ENCODE results near the gene PDE4D.

PDE4D gene

GRCh38 chr5:59090323-59090722 lies 803.2 kb downstream of the PDE4D start:
- in situ Hi-C loops (cut with HindIII; ENCODE audit: low sequenced_read_pairs) = no loop called here
- TF ChIP-seq, protein P1, sequence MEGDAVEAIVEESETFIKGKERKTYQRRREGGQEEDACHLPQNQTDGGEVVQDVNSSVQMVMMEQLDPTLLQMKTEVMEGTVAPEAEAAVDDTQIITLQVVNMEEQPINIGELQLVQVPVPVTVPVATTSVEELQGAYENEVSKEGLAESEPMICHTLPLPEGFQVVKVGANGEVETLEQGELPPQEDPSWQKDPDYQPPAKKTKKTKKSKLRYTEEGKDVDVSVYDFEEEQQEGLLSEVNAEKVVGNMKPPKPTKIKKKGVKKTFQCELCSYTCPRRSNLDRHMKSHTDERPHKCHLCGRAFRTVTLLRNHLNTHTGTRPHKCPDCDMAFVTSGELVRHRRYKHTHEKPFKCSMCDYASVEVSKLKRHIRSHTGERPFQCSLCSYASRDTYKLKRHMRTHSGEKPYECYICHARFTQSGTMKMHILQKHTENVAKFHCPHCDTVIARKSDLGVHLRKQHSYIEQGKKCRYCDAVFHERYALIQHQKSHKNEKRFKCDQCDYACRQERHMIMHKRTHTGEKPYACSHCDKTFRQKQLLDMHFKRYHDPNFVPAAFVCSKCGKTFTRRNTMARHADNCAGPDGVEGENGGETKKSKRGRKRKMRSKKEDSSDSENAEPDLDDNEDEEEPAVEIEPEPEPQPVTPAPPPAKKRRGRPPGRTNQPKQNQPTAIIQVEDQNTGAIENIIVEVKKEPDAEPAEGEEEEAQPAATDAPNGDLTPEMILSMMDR (IDR thresholded peaks at IDR 0.05; ENCODE audit: low read depth, low read length) = no peak
- no peak overlapping the region for H3K4me3 ChIP-seq (ENCODE audit: low read depth, low read length)
- DNase-seq (ENCODE audit: low read depth, low spot score) = no peak

DNA sequence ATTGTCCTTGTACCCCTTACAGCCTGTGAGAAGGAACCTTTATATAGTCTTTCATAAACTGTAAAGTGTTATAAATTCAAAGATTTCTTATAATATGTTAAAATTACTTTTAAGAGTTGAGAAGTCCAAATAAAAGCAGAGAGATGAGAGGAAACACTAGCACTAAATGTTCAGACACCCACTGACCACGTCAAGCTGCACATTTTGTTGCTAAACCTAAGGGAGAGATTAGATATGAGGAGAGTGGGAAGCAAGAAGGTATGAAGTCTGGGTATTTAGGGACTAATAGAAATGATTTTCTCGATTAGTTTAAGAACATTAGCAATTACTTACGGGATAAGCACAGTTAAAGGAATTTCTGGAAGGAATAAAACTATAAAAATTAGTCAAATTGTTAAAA lies 803.8 kb downstream of the PDE4D start:
- no peak overlapping the region for H3K4me3 ChIP-seq (ENCODE audit: low read depth, low read length)
- in situ Hi-C loops (cut with HindIII; ENCODE audit: low sequenced_read_pairs) = no loop called here
- TF ChIP-seq, protein P1 (IDR thresholded peaks at IDR 0.05; ENCODE audit: low read depth, low read length) = no peak
- DNase-seq (ENCODE audit: low read depth, low spot score) = no peak

- TF ChIP-seq, protein P1 (IDR thresholded peaks at IDR 0.05; ENCODE audit: low read depth, low read length) = no peak
- in situ Hi-C loops (cut with HindIII; ENCODE audit: low sequenced_read_pairs) = no loop called here
- H3K4me3 ChIP-seq (ENCODE audit: low read depth, low read length) = no peak overlapping the region
- no peak for DNase-seq (ENCODE audit: low read depth, low spot score)
Measured at GRCh38 chr5:59088546-59088945, 805.0 kb downstream of the PDE4D start.

DNA sequence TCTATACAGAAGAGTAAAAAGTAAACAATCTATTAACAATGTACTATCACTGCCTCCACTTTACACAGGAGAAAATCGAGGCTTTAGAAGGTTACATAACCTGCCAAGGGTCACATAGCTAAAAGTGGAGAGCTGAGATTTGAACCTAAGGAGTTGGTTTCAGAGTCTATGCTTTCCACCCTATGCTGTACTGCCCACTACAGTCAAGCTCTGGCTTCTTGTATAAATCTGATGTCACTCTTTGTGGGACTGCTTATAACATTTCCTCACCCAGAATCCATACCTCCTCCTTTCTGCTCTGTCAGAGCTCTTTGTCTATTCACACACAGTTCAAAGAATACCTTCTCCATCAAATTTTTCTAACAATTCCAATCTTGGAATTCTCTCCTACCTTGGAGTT lies 807.5 kb downstream of the PDE4D start:
- TF ChIP-seq, protein P1 (IDR thresholded peaks at IDR 0.05; ENCODE audit: low read depth, low read length) = no peak
- no peak for DNase-seq (ENCODE audit: low read depth, low spot score)
- in situ Hi-C loops (cut with HindIII; ENCODE audit: low sequenced_read_pairs) = no loop called here
- H3K4me3 ChIP-seq (ENCODE audit: low read depth, low read length) = no peak overlapping the region

DNA sequence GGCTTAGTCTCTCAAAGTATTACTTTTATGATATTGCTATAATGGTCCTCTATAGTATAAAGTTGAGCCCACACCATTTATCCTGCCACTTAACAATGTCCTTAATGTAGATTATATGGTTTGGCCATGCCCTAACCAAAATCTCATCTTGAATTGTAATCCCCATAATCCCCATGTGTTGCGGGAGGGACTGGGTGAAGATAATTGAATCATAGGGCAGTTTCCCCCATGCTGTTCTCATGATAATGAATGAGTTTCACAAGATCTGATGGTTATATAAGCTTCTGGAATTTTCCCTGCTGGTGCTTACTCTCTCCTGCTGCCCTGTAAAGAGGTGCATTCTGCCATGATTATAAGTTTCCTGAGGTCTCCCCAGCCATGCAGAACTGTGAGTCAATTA lies 811.8 kb downstream of the PDE4D start:
- no peak for DNase-seq (ENCODE audit: low read depth, low spot score)
- H3K4me3 ChIP-seq (ENCODE audit: low read depth, low read length) = no peak overlapping the region
- TF ChIP-seq, protein P1 (IDR thresholded peaks at IDR 0.05; ENCODE audit: low read depth, low read length) = no peak
- in situ Hi-C loops (cut with HindIII; ENCODE audit: low sequenced_read_pairs) = no loop called here

DNA sequence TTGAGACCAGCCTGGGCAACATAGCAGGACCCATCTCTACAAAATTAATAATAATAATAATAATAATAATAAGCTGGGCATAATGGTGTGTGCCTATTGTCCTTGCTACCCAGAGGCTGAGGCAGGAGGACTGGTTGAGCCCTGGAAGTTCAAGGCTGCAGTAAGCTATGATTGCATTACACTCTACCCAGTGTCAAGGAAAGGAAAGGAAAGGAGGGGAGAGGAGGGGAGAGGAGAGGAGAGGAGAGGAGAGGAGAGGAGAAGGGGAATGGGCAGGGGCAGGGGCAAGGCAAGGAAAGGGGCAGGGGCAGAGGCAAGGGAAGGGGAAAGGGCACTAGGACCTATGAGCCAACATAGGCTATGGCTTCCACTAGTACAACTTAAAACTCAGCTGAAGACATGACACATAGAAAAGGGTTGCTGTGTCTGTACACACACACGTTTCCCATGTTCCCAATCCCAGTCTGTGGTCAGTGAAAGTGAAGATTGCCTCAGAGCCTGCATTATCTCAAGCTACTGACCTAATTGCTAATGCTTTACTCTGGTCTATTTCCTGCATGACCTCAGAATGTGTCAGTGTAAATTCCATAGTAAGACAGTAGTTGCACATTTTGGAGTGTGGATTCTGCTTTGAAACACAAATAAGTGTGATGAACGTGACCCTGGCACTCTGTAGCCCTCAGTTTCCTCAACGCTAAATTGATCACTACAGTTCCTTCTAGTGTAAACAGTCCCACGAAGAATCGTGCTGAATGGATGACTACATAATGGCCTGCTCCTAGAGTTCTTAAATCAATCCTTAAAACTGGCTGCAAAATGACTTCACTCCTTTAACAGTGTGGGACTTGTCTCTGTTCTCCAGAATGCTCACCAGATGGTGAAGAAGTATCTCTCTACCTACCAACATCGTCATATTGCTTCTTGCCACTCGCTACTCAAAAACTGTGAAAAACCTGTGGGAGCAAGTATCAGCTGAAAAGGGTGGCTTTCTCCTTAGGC lies 813.6 kb downstream of the PDE4D start:
- peak; percentile 92 for DNase-seq (ENCODE audit: low read depth, low spot score)
- in situ Hi-C loops (cut with HindIII; ENCODE audit: low sequenced_read_pairs) = no loop called here
- no peak overlapping the region for H3K4me3 ChIP-seq (ENCODE audit: low read depth, low read length)
- TF ChIP-seq, protein P1 (IDR thresholded peaks at IDR 0.05; ENCODE audit: low read depth, low read length) = no peak

Data from astrocyte of the spinal cord (primary cell).